Stimulated activated CD8-positive, alpha-beta memory T cell treated with anti-CD3 and anti-CD28 coated beads, Interleukin-12 subunit alpha, Interleukin-12 subunit beta, amount 100 ng/mL, for 4 hours (primary cell): ENCODE measurements around the gene SLC9A3.

ENCODE experiments used
- DNase-seq: peaks from one replicate; pipeline ENCODE4 v3.0.0-alpha.2; 2020; ENCODE audit warnings: low read depth

Gene SLC9A3

DNA sequence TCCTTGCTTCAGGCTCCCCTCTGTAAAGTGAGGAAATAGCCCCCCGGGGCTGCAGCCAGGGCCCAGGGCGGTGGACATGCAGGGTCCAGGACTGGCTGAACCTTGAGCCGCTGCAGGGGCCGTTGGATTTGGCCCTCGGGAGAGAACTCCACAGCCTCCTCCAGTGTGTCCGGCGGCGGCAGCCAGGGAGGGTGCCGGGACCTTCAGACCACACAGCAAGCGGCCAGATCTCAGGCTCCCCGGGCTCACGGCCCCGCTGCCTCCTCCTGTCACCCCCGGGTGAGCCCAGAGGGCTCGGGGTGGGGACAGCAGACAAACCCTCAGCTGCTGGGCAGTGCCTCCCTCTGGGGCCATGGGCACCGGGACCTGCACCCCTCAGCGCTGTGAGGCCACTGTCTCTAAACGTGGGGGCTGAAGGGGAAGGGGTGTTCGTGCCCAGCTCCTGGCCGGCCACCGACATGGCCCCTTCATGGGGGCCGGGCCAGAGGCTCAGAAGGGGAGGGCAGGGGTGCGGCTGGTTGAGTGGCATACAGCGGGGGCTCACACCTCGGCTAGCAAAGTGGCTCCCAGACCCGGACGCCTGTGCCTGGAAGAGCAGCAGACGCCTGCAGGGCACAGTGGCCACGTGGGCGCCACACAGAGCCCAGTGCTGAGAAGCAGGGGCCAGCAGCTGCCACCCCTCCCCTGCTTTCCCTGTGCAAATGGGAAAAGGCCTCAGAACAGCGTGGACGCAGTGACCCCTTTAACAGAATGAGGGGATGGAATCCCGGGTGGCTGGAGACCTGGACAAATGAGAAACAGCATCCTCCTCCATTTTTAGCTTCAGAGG, 19.7 kb downstream of the SLC9A3 start:
- no peak for DNase-seq

DNA sequence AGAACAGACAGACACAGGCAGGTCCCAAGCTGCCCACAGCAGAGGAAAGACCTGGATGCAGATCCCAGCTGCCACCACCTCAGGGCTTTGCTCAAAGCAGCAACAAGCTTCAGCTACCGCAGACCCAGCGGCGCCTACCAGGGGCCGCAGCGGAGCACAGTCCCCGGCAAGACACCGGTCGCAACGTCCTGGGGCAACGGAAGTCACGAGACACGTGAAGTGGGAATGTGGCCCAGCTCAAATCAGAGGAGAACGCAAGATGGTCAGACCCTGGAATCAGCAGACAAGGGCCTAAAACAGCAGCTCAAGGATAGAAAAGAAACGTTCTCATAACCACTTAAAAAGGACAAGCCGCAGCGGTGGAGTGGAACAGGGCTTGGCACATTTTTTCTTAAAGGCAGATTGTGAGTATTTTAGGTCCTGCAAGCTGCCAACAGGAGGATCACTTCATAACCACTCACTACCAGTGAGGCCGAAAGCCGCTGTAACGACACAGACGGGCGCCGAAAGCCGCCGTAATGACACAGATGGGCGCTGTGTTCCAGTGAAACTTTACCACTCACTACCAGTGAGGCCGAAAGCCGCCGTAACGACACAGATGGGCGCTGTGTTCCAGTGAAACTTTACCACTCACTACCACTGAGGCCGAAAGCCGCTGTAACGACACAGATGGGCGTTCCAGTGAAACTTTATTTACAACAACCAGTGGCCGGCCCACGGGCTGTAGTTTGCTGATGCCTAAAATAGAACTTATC, 21.7 kb downstream of the SLC9A3 start:
- DNase-seq: no peak

DNA sequence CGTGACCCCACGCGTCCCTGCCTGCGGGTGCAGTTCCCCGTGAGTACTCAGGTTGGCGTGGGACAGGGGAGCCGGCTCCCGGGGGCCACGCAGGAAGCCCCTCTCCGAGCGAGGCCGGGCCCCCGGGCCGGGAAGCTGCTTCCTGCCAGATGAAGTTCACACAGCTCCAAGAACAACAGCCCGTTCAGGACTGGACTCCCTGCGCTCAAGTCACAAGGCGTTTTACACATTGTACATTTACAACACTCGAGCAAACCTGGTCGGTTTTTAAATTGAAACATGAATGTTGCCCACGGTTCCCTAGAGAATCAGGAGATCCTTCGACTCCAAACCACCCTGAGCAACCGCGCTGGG, 22.4 kb downstream of the SLC9A3 start:
- no peak for DNase-seq

DNA sequence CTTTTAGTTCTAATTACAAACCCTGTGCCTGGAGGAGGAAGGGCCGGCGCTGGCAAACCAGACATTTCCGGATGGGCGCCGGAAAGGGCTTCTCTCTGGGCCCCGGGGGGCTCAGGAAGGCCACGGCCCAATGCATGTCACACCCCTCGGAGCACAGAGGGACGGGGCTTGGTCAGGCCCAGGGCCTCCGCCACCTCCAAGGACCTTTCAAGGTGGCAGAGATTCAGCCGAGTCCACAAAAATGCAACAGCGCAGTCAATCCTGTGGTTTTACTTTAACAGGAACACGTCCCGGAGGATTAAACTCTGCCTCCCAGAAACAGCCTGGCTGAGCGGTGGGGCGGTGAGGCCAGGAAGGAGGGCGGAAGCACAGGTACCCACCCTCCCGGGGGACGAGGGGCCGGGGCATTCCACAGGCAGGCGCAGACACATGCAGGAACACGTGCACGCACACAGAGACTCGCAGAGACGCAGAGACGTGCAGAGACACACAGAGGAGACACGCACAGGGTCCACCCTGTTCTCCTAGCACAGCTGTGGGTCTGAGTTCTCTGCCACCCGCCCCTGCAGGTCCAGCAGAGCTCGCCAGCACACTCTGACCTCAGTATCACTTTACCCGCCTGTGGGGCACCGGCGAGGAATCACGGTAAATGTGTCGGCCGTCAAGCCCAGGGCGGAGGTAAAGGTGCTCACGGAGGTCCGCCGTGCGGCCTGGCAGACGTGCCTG, 23.0 kb downstream of the SLC9A3 start:
- no peak for DNase-seq

GRCh38 chr5:500491-500890, 23.8 kb downstream of the SLC9A3 start:
- no peak for DNase-seq

GRCh38 chr5:499233-500209, 24.7 kb downstream of the SLC9A3 start:
- no peak for DNase-seq

- no peak for DNase-seq
Observed at GRCh38 chr5:497871-498509, 26.3 kb downstream of the SLC9A3 start.

- DNase-seq: no peak
Observed at GRCh38 chr5:497090-497700, 27.1 kb downstream of the SLC9A3 start.

- DNase-seq: no peak
Observed at GRCh38 chr5:496028-496427, 28.2 kb downstream of the SLC9A3 start.

DNA sequence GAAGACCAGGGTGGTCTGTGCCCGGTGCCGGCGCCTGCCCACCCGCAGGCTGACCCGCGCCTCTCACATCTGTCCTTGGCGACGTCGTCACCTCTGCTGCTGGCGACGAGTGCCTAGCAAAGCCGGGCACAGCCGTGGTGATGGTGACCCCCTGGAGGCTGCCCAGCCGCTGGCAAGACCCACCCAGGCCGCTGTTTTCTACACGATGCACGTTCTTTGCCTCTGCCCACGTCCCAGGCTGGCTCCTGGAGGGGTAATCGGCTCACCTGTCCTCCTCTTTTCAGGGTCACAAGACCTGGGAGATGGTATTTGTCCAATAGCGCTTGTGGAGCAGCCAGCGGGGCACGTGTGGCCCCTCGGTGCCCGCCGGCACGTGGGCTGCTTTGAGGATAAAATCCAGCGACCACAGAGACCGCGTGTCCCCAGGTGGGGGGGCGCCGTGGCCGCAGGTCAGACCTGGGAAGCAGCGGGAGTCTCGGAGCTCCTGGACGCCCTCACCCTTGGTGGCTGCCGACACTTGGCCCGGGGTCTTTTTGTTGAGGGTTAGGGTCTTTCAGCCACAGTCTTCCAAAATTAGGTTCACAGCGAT, 29.5 kb downstream of the SLC9A3 start:
- no peak for DNase-seq

GRCh38 chr5:493758-494157, 30.5 kb downstream of the SLC9A3 start:
- no peak for DNase-seq

DNA sequence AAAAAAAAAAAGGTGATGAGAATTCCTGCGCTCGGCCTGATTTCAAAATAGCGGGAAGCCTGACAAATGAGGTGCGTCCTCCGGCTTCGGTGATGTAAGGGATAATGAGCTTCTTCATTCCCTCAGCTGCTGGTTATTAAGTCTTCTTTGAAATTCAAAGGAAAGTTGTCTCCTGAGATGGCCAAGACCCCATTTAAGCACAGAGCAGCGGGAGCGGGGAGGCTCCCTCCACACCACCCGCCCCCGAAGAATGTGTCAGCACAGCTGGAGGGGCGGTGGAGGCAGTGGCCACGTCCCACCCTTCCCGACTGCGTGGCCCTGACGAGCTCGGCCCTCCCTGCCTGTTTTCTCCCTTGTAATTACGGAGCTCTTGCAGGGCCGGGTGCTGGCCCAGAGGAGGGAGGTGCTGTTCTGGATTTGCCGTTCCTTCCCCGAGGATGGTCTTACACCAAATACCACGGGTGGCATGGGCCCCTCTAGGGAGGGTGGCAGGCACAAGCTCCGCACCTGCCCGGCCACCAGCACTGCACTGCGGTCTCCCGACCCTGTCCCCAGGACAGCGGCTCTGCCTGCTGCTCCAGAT, 31.0 kb downstream of the SLC9A3 start:
- no peak for DNase-seq

GRCh38 chr5:492314-492893, 31.8 kb downstream of the SLC9A3 start:
- DNase-seq: no peak

DNA sequence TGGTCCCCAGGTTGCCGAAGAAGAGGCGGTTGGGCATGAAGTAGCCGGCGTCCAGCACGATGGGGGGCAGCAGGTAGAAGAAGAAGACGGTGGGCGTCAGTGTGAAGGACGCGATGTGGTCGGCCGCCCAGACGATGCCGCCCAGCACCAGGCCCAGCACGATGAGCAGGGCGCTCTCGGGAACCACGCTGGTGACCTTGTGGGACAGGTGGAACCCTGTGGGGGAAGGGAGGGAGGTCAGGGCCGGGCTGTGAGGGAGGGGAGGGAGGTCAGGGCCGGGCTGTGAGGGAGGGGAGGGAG, 32.4 kb downstream of the SLC9A3 start:
- DNase-seq: no peak

GRCh38 chr5:491119-491855, 33.0 kb downstream of the SLC9A3 start:
- no peak for DNase-seq

DNA sequence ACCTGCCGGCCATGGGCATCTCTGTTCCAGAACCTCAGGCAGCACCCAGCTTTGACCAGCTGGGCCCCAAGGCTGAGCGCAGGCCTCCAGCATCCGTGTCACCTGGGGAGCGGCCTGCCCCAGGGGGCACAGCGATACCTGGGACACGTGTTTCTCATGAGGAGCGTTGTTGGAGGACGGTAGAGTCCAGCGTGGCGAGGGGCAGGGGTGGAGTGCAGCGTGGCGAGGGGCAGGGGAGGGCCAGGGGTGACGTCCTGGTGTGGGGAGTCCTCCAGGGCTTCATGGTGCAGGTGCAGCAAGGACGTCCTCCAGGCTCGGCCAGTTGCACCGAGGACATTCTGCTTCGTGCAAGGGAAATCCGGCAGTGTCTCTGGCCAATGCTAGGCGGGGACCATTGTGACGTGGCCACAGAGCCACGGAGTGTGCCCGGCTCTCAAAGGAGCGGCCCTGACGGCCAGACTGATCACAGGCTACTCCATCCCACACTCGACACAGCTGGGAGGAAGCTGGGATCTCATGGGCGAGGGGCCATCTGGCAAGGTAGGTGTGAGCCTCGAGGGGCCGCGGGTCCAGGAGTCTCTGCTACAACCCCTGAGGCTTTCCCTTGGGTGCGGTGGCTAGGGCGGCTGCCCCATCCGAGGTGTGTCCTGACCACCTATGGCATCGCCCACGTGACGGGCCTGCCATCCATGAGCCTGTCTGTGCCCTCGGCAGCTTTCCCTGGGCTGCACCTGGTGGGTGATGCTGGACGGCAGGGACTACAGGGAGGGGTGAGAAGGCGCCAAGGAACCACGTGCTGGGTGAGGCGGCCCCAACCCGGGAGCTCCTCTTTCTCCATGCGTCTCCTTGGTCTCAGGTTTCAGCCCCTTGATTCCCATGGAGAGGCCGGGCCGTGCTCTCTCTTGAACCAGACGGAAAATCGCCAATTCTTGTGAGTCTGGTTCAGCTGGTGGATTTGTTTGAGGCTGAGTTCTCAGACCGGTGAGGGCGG, 33.8 kb downstream of the SLC9A3 start:
- no peak for DNase-seq

DNA sequence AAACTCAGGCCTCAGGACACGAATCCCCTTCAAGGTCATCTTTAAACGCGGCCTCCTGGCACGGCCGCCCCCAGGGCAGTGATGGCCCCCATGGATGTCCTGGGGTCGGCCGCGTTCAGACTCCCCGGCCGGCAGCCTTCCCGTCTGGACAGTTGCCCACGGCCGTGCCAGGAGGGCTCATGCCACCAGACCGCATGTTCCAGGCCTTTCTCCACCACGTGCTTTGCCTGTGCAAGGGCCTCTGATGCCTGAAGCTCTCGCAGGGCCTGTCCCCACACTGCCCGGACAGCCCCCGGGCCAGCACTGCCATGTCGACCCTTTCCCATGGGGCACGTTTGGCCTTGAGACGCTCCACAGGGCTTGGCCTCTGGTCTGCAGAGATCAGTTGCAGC, 34.6 kb downstream of the SLC9A3 start:
- DNase-seq: no peak
